HG03066 (cell line): ENCODE measurements around the gene CFAP206.

ENCODE experiments used
- ATAC-seq: cut with Tn5 transposase; IDR thresholded peaks from one replicate; pipeline ENCODE4 v1.9.1; 2021; ENCODE audit warnings: low read depth; ENCODE audit not compliant: unreplicated experiment

The CFAP206 gene

DNA sequence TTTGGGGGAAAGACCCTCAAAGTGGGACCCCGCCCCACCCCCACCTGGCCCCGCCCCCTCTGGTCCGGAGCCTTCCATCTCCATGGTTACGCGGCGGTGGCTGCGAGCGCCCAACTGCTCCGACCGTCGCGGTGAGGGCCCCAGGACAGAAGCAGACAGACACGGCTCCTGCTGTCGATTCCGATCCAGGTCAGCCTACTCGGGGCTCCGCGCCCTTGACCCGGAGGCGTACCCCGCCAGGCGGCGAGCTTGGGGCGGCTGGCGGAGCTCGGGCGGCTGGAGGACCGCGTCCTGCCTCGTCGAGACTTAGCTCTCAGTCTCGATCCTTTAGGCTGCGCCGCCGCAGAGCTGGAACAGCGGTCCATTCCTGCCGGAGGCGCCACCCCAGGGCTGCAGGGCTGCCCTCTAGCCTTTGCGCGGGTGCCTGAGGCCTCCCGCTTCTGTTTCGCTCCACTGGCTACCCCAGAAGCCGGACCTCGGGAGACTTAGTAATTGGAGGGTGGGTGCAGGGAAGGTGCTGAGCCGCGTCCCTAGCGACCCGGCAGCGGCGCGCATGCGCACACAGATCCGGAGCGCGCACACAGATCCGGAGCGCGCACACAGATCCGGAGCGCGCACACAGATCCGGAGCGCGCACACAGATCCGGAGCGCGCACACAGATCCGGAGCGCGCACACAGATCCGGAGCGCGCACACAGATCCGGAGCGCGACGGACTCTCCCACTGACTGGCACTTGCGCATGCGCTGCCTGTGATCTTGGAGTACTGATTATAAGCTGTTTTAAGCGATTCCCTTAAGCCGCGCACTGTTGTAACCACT is at the start of gene CFAP206:
TSS of gene CFAP206 (plus strand) at position 72 of the 820 bp plus-strand sequence. CDS start 1,868 bp downstream, outside the sequence.
- ATAC-seq, result peak; percentile 76

GRCh38 chr6:87364602-87365252 is 43.0 kb upstream of the CFAP206 start:
- ATAC-seq, result no peak

GRCh38 chr6:87366072-87366827 is 41.5 kb upstream of the CFAP206 start:
- ATAC-seq, result no peak

DNA sequence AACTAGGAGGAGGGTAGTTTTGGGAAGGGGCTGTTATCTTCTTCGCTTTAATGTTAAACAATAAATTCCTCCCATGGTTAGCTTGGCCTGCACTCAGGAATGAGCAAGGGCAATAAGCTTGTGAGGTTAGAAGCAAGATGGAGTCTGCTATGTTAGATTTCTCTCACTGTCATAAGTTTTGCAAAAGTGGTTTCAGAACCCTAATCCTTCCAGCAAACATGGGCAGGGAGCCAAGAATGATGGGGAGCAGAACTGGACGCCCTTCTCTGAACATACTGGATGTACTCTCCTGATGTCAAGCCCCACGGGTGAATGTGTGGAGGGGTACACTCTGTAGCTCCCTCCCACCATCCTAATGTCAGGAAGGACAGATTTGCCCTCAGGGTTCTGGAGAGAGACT is 40.9 kb upstream of the CFAP206 start:
- no peak for ATAC-seq

DNA sequence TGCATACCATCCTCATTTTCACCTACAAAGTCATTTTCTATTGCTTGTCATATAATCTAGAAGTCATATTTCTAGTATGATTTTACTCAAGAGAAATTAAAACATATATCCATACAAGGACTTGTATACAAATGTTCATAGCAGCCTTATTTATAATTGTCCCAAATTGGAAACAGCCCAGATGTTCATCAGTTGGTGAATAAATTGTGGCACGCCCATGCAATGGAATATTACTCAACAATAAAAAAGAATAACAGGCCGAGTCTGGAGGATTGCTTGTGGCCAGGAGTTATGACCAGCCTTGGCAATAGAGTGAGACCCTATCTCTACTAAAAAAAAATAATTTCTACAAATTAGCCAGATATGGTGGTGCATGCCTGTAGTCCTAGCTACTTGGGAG is 34.4 kb upstream of the CFAP206 start:
- ATAC-seq, result no peak

DNA sequence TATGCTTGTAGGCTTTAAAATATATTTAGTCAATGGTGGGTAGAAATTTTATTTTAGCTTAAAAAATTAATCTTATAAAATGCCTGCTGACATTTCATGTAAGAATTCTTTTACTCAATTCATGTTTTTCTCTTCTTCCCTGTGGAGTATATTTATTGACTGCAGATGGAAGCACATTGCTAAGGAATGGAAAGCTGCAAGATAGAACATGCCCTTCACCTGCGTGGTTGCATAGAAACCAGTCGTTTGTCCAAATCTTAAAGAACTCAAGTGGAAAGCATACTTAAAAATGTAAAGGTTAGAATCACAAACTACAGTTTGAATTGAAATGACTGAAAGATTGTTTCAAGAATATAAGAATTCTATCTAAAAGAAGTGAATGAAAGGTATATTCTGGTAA is 32.5 kb upstream of the CFAP206 start:
- ATAC-seq, result no peak

DNA sequence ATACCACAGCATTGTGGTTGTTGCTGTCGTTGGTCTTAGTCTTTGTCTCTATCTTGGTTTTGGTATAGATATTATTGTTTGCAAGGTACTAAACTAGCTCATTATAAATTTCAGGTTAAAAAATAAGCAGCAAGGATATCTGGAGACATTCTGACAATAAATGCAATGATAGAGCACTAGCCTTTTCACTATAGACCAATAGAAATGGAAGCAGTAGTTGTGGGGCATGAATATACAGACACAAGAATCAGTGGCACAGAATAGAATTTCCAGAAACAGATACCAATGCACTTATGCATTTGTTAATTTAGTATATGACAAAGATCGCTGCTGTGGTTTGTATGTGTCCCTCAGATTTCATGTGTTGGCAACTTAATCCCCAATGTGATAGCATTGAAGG is 31.1 kb upstream of the CFAP206 start:
- ATAC-seq, result no peak

GRCh38 chr6:87378947-87379346 is 28.8 kb upstream of the CFAP206 start:
- no peak for ATAC-seq

- no peak for ATAC-seq
Measured at GRCh38 chr6:87382861-87383260, 24.9 kb upstream of the CFAP206 start.

DNA sequence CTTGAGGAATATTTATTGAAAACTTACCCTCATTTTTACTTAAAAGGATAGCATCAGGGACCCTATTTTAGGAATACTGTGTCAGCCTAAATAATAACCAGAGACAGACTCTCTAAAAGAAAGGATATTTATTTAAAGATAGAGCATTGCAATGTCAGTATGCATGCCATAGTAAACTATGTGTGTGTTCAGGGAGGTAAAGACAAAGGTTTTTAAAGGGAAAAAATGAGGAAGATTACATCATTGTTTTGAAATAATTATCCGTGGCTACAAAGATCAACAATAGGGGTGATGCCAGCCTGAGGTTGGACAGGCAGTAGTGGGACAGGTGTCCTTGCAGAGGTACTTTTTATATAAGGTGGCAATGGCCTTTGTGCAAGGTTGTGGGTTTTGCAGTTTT is 23.7 kb upstream of the CFAP206 start:
- ATAC-seq, result no peak

GRCh38 chr6:87384449-87384848 is 23.3 kb upstream of the CFAP206 start:
- no peak for ATAC-seq

- no peak for ATAC-seq
Measured at GRCh38 chr6:87391334-87391733, 16.4 kb upstream of the CFAP206 start.

DNA sequence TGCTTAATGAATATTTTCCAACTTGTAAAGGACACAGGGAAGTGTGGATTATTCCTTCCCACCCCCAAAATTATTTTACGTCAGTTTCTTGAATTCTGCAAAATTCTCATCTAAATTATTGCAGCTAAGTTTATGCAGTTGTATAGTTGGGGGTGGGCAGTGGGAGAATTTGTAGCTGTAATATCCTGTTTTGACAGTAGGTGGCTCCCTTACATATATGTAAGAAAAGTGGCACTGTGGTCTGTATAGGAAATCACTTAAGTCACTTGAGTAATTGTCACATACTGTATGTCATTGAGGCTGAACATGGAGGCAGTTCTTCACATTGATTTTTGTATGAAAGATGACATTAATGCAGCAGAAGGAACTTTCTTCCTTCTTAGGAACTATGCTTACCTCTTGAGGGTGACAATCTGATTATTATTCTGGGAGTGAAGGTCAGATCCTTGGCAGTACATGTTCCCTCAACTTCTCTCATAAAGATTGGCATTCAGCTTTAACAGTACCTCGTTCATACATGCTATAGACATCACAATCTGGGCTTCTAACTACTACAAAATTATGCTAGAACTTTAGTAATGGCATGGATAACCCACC is 14.6 kb upstream of the CFAP206 start:
- peak; percentile 69 for ATAC-seq

DNA sequence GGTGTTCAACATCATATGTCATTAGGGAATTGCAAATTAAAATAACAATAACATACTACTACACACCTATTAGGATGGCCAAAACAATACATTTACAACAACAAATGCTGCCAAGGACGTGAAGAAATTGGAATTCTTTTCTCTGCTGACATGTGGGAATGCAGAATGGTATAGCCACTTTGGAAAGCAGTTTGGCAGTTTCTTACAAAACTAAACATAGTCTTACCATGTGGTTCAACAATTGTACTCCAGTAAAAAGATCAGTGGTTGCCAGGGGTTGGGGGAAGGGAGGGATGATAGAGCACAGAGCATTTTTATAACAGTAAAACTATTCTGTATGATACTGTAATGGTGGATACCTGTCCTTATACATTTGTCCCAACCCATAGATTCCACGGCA is 12.3 kb upstream of the CFAP206 start:
- no peak for ATAC-seq

DNA sequence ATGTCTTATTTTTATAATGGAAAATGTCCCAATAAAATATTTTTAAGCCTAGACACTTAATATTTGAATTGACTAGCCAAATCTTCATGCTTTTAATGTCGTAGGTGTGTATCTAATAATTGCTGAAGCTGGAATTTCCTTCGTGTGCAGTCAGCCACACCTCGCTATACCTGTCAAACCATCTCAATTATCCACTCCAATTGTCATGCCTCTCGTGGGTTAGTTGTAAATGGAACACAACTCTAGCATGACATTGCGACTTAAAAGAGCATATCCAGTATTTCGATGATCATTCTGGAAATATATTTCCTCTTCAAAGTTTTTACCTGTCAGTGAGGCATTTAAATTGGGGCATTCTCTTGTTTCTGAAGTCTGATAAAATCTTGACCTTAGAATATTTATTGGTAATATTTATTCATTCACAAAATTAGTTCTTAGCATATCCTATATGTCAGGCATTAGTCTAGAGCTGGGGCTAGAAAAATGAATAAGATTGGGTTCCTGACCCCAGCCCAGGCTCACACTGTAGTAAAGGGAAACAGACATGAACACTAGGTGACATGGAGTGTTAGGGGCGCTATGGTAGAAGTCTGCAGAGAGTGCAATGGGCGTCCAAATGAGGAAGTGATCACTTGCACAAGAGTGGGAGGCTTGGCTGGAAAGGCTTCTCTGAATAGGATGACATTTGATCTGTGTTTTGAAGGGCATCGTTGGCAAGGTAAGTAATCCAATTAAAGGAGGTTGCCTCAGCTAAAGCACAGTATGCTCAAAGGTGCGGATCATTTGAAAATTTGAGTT is 11.0 kb upstream of the CFAP206 start:
- ATAC-seq, result peak; percentile 83

DNA sequence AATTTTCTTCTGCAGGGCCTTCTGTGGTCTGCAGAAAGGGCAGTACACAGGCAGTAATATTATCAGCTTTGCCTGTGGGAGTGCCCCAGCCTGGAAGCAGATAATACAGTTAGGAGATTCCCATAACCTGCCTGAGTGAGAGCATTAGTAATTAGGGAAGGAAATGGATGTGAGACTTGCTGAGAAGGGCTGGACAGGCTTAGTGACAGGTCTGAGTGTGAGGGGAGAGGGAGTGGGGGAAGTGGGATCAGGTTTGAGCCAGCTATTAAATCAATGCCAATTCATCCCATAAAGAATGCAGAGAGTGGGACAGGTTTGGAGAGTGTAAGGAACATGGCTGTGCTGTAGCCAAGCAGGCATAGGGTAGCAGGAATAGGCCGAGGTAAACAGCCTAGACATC is 10.1 kb upstream of the CFAP206 start:
- no peak for ATAC-seq

GRCh38 chr6:87401832-87402231 is 5.9 kb upstream of the CFAP206 start:
- ATAC-seq, result no peak

GRCh38 chr6:87407561-87407900 is 241 bp upstream of the CFAP206 start:
- peak; percentile 21 for ATAC-seq

DNA sequence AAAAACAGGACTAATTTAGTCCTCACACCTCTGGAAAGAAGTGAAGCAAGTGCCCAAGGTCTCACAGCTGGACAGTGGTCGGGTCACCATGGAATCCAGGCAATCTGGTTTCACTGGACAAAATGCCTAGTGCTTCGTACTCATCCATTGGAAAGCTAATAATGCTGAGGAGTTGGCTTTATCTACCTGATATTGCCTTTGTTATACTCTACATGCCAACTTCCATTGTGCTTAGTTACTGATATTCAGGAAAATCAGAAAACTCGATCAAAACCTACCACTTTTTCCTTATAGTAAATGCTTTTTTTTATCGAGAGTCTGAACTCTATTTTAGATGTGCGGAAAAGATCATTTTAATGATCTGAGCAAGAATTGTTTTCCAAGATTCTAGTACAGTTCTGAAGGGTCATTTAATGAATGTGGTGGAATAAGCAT is 966 bp downstream of the CFAP206 start:
- no peak for ATAC-seq

- no peak for ATAC-seq
Measured at GRCh38 chr6:87419266-87419665, 11.5 kb downstream of the CFAP206 start.
